Endothelial cell of umbilical vein (primary cell): ENCODE data around the gene COLGALT1. TPM values are rescaled to one million over a fixed set of nuclear protein-coding genes. Genes with fewer than 3 reads are reported as not detected.
"Not testable (repeated sequence)": the region's sequence is repeated elsewhere in the genome, so short reads cannot be mapped to it uniquely, and the experiment has no call there.

Experiments used
- BruUV-seq: library from RNA; stranded (reverse); fragments of 400-500 nt; replicated peaks from 2 replicates; lab custom pipeline; 2021; lab: Mats Ljungman, UMichigan
- CTCF ChIA-PET: fragments of 300-600, 350-600 bp; sonication (Branson Sonifier 250); formaldehyde crosslinking; loops from one replicate; lab custom pipeline; 2021; ENCODE audit warnings: antibody characterized with exemption, inconsistent platforms; lab: Charles Lee
- POLR2A ChIA-PET: fragments of 300-600, 350-600 bp; sonication (Branson Sonifier 250); formaldehyde crosslinking; loops from one replicate; lab custom pipeline; 2021; ENCODE audit warnings: antibody characterized with exemption, inconsistent platforms; lab: Charles Lee
- DNase-seq: peaks from one replicate; pipeline ENCODE4 v3.0.0-alpha.2; 2011; ENCODE audit warnings: low read depth, low spot score
- FAIRE-seq: peaks from 2 replicates; lab custom pipeline; 2011; peaks lifted over from hg19 to GRCh38; lab: Jason Lieb, UNC
- H2AFZ ChIP-seq: 2 replicates; pipeline ENCODE4 v1.6.0; 2012; ENCODE audit warnings: low read depth, low read length, control low read depth, inconsistent platforms
- H3K27ac ChIP-seq: 2 replicates; pipeline ENCODE4 v1.5.1; 2011; ENCODE audit warnings: low read depth, mild to moderate bottlenecking, control low read depth, low read length, moderate library complexity; ENCODE audit not compliant: insufficient read depth
- H3K27me3 ChIP-seq, 2 experiments: 2 replicates each; pipeline versions ENCODE4 v1.6.0 to v1.6.1; 2011; ENCODE audit warnings: low read length in 2 of 2, mixed read lengths in 1 of 2; ENCODE audit not compliant: control insufficient read depth in 2 of 2, insufficient read depth in 2 of 2
- H3K36me3 ChIP-seq, 2 experiments: 2 replicates in 1 of 2; 3 replicates in 1 of 2; pipeline ENCODE4 v1.5.1; 2011; ENCODE audit warnings: low read length in 2 of 2, mild to moderate bottlenecking in 1 of 2, moderate library complexity in 1 of 2; ENCODE audit not compliant: control insufficient read depth in 2 of 2, insufficient read depth in 2 of 2; ENCODE audit errors: extremely low read depth in 1 of 2
- H3K4me1 ChIP-seq: 3 replicates; pipeline ENCODE4 v1.5.1; 2011; ENCODE audit warnings: mild to moderate bottlenecking, low read length; ENCODE audit not compliant: control insufficient read depth, insufficient read depth; ENCODE audit errors: extremely low read depth
- H3K4me2 ChIP-seq: 2 replicates; pipeline ENCODE4 v1.6.1; 2011; ENCODE audit warnings: low read length, control low read depth, mixed read lengths; ENCODE audit not compliant: insufficient read depth
- H3K4me3 ChIP-seq, 3 experiments: fragments of 200-600 bp in 1 of 3; sonication (generic), shearing (Covaris generic) in 1 of 3; replicated peaks in 1 of 3; 2 replicates each; pipeline ENCODE4 v1.5.1; 2011 to 2016; ENCODE audit warnings: control low read depth in 3 of 3, low read length in 3 of 3, mild to moderate bottlenecking in 2 of 3, inconsistent platforms in 1 of 3, low read depth in 1 of 3, moderate library complexity in 1 of 3; ENCODE audit not compliant: insufficient read depth in 1 of 3
- H3K79me2 ChIP-seq: 2 replicates; pipeline ENCODE4 v1.6.0; 2012; ENCODE audit warnings: low read length, inconsistent platforms; ENCODE audit not compliant: control insufficient read depth, insufficient read depth
- H3K9ac ChIP-seq: replicated peaks from 2 replicates; pipeline ENCODE3; 2011; ENCODE audit warnings: low read length, control low read depth; ENCODE audit not compliant: insufficient read depth; ENCODE audit errors: extremely low read depth
- H3K9me1 ChIP-seq: replicated peaks from 3 replicates; pipeline ENCODE4 v1.6.0; 2011; ENCODE audit warnings: mild to moderate bottlenecking, low read length; ENCODE audit not compliant: control insufficient read depth, insufficient read depth; ENCODE audit errors: extremely low read depth
- H3K9me3 ChIP-seq: replicated peaks from 2 replicates; pipeline ENCODE4 v1.5.1; 2012; ENCODE audit warnings: low read length, inconsistent platforms; ENCODE audit not compliant: control insufficient read depth, insufficient read depth
- H4K20me1 ChIP-seq: replicated peaks from 2 replicates; pipeline ENCODE3; 2011; ENCODE audit warnings: mild to moderate bottlenecking, low read length; ENCODE audit not compliant: control insufficient read depth, insufficient read depth; ENCODE audit errors: extremely low read depth
- EZH2 ChIP-seq: IDR thresholded peaks from 2 replicates; pipeline ENCODE4 v1.6.1; 2012; ENCODE audit warnings: borderline replicate concordance, low read depth, mild to moderate bottlenecking, moderate library complexity, low read length, inconsistent platforms; ENCODE audit not compliant: severe bottlenecking
- FOS ChIP-seq: IDR thresholded peaks from 2 replicates; pipeline ENCODE4 v1.6.1; 2011; ENCODE audit warnings: mild to moderate bottlenecking, low read length, moderate library complexity, borderline replicate concordance; ENCODE audit not compliant: insufficient read depth
- GATA2 ChIP-seq: IDR thresholded peaks from 2 replicates; pipeline ENCODE4 v1.7.0; 2011; ENCODE audit warnings: low read depth, mild to moderate bottlenecking, moderate library complexity, mixed read lengths, low read length; ENCODE audit not compliant: insufficient read length, insufficient read depth
- JUN ChIP-seq: IDR thresholded peaks from 2 replicates; pipeline ENCODE4 v1.6.1; 2011; ENCODE audit warnings: borderline replicate concordance, low read depth; ENCODE audit not compliant: insufficient read length, insufficient read depth
- MYC ChIP-seq: IDR thresholded peaks from one replicate; pipeline ENCODE4 v1.6.1; 2011; ENCODE audit warnings: mild to moderate bottlenecking, low read depth, low read length
- POLR2A ChIP-seq: IDR thresholded peaks from 2 replicates; pipeline ENCODE4 v1.6.1; 2012; ENCODE audit warnings: low read depth, mild to moderate bottlenecking, control low read depth, low read length
- POLR2AphosphoS5 ChIP-seq: IDR thresholded peaks from 2 replicates; pipeline ENCODE4 v1.6.1; 2012; ENCODE audit warnings: low read depth, mild to moderate bottlenecking, control low read depth, low read length, moderate library complexity; ENCODE audit not compliant: insufficient read depth
- dilution Hi-C: fragments of 300-500 bp; cut with MboI; formaldehyde crosslinking; loops from one replicate; pipeline ENCODE4 v1.15.0; 2019; ENCODE audit warnings: low sequenced_read_pairs; ENCODE audit not compliant: extremely low pct_ligation_motif_present
- intact Hi-C: fragments of 100-400 bp; cut with micrococcal nuclease; formaldehyde crosslinking; loops from one replicate; pipeline ENCODE4 v1.10.0; 2022
- polyA plus RNA-seq, 4 experiments: library from polyadenylated mRNA; depleted of rRNA in 3 of 4; stranded (reverse) in 3 of 4; unstranded in 1 of 4; fragments of >200 nt; gene quantifications; 2 replicates each; pipeline versions ENCODE4 v1.2.1 to v1.2.3, GENCODE V29; 2011 to 2012; ENCODE audit warnings: missing spikeins in 1 of 4
- total RNA-seq: library from RNA; stranded (reverse); gene quantifications from 2 replicates; pipeline ENCODE4 v1.2.3, GENCODE V29; 2021
- TF ChIP-seq, protein P1 (sequence below): IDR thresholded peaks from 2 replicates; pipeline ENCODE4 v1.6.1; 2011; ENCODE audit not compliant: insufficient read depth, insufficient read length
- TF ChIP-seq, protein P2 (sequence below), 2 donors: IDR thresholded peaks; 1 replicate in 1 of 2; 2 replicates in 1 of 2; pipeline ENCODE4 v1.5.1; 2011; ENCODE audit warnings: low read length in 2 of 2, mild to moderate bottlenecking in 2 of 2, moderate library complexity in 2 of 2, control low read depth in 1 of 2, inconsistent platforms in 1 of 2, low read depth in 1 of 2; ENCODE audit not compliant: insufficient read depth in 1 of 2; ENCODE audit errors: extremely low read depth in 1 of 2

The COLGALT1 gene
- total and polyA plus RNA-seq, 2 donors (not counting 3 experiments of a cell fraction or from before 2014, with no cell fraction given), result 263 to 355 TPM

DNA sequence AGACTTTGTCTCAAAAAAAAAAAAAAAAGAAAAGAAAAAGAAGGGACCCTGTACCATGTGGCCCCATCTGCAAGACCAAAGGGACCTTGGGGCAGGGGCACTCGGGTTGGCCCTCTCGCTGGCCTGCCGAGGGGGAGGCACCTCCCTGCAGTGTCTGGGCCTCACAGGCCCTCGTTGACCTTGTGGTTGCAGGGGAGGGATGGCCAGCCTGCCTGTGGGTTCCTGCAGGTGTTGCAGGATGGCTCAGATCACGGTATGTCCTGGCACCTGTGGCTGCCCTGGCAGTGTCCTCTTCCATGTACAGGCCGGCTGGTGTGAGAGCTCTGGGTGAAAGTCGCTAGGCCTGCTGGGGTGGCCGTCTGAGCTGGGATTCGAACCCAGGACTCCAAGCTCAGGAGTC lies 48.7 kb upstream of the COLGALT1 start:
- dilution Hi-C loops, result no loop called here

DNA sequence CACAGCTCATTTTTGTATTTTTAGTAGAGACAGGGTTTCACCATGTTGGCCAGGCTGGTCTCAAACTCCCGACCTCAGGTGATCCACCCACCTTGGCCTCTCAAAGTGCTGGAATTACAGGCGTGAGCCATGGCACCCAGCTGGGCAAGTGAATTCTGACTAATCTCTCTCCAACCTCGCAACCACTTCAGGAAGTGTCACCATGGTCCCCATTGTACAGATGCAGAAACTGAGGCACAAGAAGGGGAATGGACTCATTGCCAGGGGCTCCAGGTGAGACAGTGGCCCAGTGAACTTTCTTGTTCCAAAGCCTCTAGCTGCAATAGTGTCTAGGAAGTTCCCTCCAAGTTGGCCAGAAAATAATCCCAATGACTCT lies 46.9 kb upstream of the COLGALT1 start:
- H3K4me2 ChIP-seq, POLR2A ChIA-PET, H3K9me3 ChIP-seq, FAIRE-seq, dilution Hi-C loops, H3K27me3 ChIP-seq, H2AFZ ChIP-seq, DNase-seq, H3K36me3 ChIP-seq, intact Hi-C loops, BruUV-seq, H3K27ac ChIP-seq, H3K4me3 ChIP-seq, H3K9me1 ChIP-seq, H4K20me1 ChIP-seq, H3K9ac ChIP-seq: not testable (repeated sequence)
- Histone ChIP-seq H3K4me1 (peaks cover 13% of the 10 kb centered on the region), H3K79me2 (peaks cover 49% of the 10 kb centered on the region)
- CTCF ChIA-PET, result interaction anchor here (8.4 kb wide), 1 partner anchor 11 kb away, joined by 67 read pairs; no protein-coding TSS in a partner anchor

More for the DNA sequence above, 48.7 kb upstream of the COLGALT1 start:
- Histone ChIP-seq H2AFZ (no peak overlapping the region), H3K79me2 (peaks cover 45% of the 10 kb centered on the region), H3K4me2 (no peak overlapping the region), H3K27me3 (no peaks in the 10 kb centered on the region), H3K4me3 (no peak overlapping the region), H3K9ac (no peak overlapping the region), H4K20me1 (no peaks in the 10 kb centered on the region), H3K27ac (no peak overlapping the region), H3K9me3 (no peaks in the 10 kb centered on the region), H3K9me1 (no peaks in the 10 kb centered on the region), H3K4me1 (peaks cover 8% of the 10 kb centered on the region), H3K36me3 (peaks cover 0 to 4% of the 10 kb centered on the region in 2 experiments)
- ChIA-PET CTCF (interaction anchor here (8.4 kb wide), 1 partner anchor 10 kb away, joined by 67 read pairs; no protein-coding TSS in a partner anchor), POLR2A (interaction anchor here (0.5 kb wide), 1 partner anchor 12 kb away, joined by 5 read pairs; no protein-coding TSS in a partner anchor)
- FAIRE-seq (no peak), DNase-seq (no peak)
- TF ChIP-seq POLR2A (no peak), FOS (no peak), POLR2AphosphoS5 (no peak), MYC (no peak), JUN (no peak), EZH2 (no peak), GATA2 (no peak)
- TF ChIP-seq, protein P1, sequence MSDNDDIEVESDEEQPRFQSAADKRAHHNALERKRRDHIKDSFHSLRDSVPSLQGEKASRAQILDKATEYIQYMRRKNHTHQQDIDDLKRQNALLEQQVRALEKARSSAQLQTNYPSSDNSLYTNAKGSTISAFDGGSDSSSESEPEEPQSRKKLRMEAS, result no peak
- TF ChIP-seq, protein P2, sequence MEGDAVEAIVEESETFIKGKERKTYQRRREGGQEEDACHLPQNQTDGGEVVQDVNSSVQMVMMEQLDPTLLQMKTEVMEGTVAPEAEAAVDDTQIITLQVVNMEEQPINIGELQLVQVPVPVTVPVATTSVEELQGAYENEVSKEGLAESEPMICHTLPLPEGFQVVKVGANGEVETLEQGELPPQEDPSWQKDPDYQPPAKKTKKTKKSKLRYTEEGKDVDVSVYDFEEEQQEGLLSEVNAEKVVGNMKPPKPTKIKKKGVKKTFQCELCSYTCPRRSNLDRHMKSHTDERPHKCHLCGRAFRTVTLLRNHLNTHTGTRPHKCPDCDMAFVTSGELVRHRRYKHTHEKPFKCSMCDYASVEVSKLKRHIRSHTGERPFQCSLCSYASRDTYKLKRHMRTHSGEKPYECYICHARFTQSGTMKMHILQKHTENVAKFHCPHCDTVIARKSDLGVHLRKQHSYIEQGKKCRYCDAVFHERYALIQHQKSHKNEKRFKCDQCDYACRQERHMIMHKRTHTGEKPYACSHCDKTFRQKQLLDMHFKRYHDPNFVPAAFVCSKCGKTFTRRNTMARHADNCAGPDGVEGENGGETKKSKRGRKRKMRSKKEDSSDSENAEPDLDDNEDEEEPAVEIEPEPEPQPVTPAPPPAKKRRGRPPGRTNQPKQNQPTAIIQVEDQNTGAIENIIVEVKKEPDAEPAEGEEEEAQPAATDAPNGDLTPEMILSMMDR (IDR thresholded peaks at IDR 0.05; ENCODE audit: extremely low read depth in 1 of 2, insufficient read depth in 1 of 2, low read depth in 1 of 2, low read length in 2 of 2), result no peak
- intact Hi-C loops, result no loop called here
- BruUV-seq, result no TSS peak
